8988T (cell line): Measurements from ENCODE around the gene USP28.
"Not testable (repeated sequence)": the region's sequence is repeated elsewhere in the genome, so short reads cannot be mapped to it uniquely, and the experiment has no call there.

Experiments
- DNase-seq: peaks from one replicate; pipeline ENCODE4 v3.0.0; 2011

Gene USP28

DNA sequence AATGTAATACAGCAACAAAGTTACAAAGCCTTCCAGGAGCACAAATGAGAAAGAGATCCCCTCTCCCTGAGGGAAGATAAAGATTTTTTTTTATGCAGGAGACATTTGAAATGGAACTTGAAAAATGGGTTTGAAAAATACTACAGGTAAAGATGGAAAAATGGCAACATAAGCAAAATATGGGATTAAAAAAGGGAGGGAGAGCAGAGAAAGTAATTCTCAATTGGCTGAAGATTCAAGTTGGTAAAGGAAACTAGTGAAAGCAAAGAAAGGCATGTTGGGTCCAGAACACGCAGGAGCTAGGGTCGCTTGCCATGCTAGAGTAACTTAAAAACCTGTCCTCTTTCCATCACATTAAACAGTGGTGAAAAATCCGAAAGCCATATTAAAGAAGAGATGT, 103.4 kb downstream of the USP28 start:
- DNase-seq: no peak

DNA sequence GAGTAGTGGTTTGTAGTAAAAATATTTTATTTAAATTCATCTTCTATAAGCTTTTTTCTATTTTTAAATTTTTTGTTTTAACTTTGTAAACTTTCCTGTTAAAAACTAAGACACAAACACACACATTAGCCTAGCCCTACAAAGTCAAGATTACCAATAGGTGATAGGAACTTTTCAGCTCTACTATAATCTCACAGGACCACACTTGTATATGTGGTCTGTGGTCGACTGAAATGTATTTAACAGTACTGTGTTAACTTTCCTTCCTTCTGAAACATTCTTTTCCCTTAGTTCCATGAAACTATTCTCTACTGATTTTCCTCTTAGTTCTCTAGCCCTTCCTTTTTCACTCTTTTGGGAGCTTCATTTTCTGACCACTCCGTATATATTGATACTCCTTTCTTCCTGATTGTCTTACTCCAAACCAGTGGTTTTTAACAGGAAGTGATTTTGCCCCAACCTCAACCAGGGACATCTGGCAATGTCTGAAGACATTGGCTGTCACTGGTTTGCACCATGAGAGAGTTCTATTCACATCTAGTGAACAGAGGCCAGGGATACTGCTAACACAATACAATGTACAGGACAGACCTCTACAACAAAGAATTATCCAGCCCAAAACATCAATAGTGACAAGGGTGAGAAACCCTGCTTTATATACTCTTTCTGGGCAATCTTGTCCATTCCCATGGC, 110.7 kb downstream of the USP28 start:
- no peak for DNase-seq

DNA sequence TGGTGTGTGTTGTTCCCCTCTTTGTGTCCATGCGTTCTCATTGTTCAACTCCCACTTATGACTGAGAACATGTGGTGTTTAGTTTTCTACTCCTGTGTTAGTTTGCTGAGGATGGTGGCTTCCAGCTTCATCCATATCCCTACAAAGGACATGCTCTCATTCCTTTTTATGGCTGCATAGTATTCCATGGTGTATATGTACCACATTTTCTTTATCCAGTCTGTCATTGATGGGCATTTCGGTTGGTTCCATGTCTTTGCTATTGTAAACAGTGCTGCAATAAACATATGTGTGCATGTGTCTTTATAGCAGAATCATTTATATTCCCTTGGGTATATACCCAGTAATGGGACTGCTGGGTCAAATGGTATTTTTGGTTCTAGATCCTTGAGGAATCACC, 112.3 kb downstream of the USP28 start:
- DNase-seq: not testable (repeated sequence)

DNA sequence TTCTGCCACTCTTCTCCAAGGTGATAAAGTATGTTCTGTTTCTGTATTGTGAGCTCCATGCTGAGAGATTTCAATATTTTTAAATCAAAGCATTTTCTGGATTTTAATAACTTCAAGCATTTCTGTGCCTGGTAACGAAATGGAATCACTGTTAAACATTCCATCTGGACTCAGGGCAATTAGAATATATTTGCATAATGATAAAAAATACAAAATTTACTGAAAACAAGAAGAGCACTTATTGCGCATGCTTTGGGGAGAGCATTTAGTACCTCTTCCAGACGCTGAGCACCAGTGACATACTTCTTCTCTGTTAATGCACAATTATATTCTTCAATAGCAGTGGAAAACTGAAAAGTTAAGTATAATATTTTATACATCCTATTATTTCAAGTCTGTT, 115.1 kb downstream of the USP28 start:
- DNase-seq: no peak

DNA sequence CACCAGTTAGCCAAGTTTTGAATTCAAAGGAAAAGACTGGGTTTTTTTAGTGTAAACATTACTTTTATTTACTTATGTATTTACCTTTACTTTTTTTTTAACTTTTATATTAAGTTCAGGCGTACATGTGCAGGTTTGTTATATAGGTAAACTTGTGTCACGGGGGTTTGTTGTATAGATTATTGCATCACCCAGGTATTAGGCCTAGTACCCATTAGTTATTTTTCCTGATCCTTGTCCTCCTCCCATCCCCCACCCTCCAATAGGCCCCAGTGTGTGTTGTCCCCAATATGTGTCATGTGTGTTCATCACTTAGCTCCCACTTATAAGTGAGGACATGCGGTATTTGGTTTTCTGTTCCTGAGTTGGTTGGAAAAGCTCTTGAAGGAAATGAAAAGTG, 122.4 kb downstream of the USP28 start:
- no peak for DNase-seq
